Activated naive CD4-positive, alpha-beta T cell treated with anti-CD3 and anti-CD28 coated beads for 36 hours (primary cell): Measurements from ENCODE around the gene NKAP. TPM values are rescaled to one million over a fixed set of nuclear protein-coding genes. Genes with fewer than 3 reads are reported as not detected.
"Not testable (repeated sequence)": the region's sequence is repeated elsewhere in the genome, so short reads cannot be mapped to it uniquely, and the experiment has no call there.

Experiments used
- CTCF ChIA-PET: fragments of 350-600 bp; sonication (Branson Sonifier 250); formaldehyde crosslinking; loops from one replicate; lab custom pipeline; 2021; ENCODE audit warnings: antibody characterized with exemption; lab: Charles Lee
- DNase-seq: peaks from one replicate; pipeline ENCODE4 v3.0.0-alpha.2; 2020
- H3K27ac Mint-ChIP-seq: one replicate; pipeline ENCODE4 v1.8.0; 2021; ENCODE audit warnings: mild to moderate bottlenecking, mixed read lengths
- H3K27me3 Mint-ChIP-seq: one replicate; pipeline ENCODE4 v1.8.0; 2021; ENCODE audit warnings: low read depth, mixed read lengths
- H3K36me3 Mint-ChIP-seq: one replicate; pipeline ENCODE4 v1.8.0; 2021; ENCODE audit warnings: low read depth, mixed read lengths
- H3K4me1 Mint-ChIP-seq: one replicate; pipeline ENCODE4 v1.8.0; 2021; ENCODE audit warnings: low read depth, mixed read lengths
- H3K4me3 Mint-ChIP-seq: one replicate; pipeline ENCODE4 v1.8.0; 2021; ENCODE audit warnings: mild to moderate bottlenecking, moderate library complexity, mixed read lengths
- H3K9me3 Mint-ChIP-seq: one replicate; pipeline ENCODE4 v1.8.0; 2021; ENCODE audit warnings: mixed read lengths
- intact Hi-C: fragments of 100-400 bp; cut with micrococcal nuclease; formaldehyde crosslinking; loops from one replicate; pipeline ENCODE4 v1.15.1; 2023
- total RNA-seq, 2 experiments: library from RNA; stranded (reverse); gene quantifications; one replicate each; pipeline ENCODE4 v1.2.3, GENCODE V29; 2021

The NKAP gene
- 10 to 100 TPM; 12.3 to 12.7 TPM for total RNA-seq

DNA sequence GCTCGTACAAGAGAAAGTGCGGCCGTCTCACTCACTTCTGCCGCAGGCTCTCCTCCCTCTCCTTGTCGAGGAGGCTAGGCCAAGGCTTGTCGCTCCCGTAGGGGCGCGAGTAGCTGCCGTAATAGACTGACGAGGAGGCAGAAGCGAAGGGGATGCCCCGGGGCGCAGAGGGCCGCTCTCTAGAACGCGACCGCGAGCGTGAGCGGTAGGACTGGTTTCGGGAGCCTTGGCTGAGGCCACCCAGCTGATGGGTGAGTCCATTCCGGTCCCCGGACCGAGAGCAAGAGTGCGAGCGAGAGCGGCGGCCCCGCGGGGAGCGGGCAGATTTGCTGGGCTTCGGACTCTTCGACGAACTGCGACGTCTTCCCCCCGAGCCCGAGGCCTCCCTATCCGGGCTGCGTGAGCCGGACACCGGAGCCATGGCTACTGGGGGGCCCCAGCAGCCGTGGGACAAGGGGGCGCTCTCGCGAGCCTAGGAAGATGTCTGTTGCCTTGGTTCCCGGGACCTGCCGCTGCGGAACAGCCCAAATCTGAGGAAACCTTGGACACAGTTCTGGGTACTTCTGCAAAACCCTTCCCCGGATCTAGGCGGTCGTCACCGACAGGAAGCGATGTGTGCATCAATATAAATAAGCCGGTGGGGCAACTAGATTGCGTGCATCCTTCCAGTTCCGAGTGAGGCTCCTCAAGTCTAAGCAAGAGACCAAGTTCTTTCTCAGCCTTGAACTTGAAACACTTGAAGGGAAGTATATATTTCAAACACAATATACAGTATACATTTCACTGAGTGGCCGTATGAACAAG, at the start of gene NKAP:
Gene NKAP (minus strand): TSS at position 567 of the 804 bp plus-strand sequence. CDS start 146 bp downstream, at position 421.
- H3K4me3 Mint-ChIP-seq: peak within 1 kb of the TSS; percentile 98
- intact Hi-C loops: loop anchor here (1.0 to 5.0 kb wide), 8 partner anchors 72 to 659 kb away; partner anchors contain the start of genes MCTS1, NDUFA1, RNF113A and RPL39
- H3K36me3 Mint-ChIP-seq: no peaks in the 10 kb centered on the region
- no peaks in the 10 kb centered on the region for H3K9me3 Mint-ChIP-seq
- H3K4me1 Mint-ChIP-seq: peaks cover 23% of the 10 kb centered on the region
- H3K27me3 Mint-ChIP-seq: no peaks in the 10 kb centered on the region
- peak; percentile 86 for DNase-seq
- H3K27ac Mint-ChIP-seq: peak within 1 kb of the TSS; percentile 95
- CTCF ChIA-PET: interaction anchor here (0.6 to 0.7 kb wide), 2 partner anchors 15 to 59 kb away, joined by 3 read pairs; no protein-coding TSS in a partner anchor

DNA sequence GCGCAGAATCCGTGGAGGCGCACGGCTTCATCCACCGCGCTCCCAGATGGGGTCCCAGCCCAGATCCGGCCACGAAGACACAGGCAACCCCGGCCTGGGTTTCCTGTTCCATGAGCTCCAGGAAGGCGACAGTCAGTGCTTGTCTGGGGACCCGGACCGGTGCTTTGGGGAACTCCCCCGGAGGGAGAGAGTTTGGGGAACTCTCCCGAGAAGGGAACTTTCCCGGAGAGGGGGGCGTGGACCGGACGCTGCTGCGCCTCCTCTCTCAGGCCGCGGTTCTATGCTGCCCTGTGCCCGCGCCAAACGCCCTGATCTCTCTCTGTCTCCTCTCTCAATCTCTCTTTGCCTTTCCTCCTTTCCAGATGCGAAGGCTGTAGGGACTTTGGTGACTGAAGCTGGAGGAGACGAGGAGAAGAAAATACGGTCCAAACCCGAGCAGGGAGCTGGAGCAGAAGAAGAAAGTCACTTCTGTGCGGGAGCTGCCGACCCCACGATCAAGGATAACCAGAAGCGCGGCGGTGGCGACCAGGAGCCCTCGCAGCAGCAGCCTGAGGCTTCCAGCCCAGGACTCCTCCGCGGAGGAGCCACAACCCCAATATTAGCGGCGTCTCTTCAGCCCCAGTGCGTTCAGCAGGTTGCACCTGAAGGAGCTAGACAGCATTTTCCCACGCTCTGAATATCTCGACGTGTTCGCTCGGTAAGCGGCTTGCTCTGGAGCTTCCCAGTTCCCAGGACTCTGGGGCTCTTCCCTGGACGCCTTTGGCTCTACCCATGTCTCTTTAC, 47.6 kb upstream of the NKAP start:
- Mint-ChIP-seq H3K36me3 (no peaks in the 10 kb centered on the region), H3K27me3 (peaks cover 59% of the 10 kb centered on the region), H3K4me3 (peak overlapping the region; percentile 63), H3K9me3 (no peaks in the 10 kb centered on the region), H3K4me1 (peaks cover 9% of the 10 kb centered on the region), H3K27ac (no peak overlapping the region)
- CTCF ChIA-PET: no interaction called here
- peak; percentile 23 for DNase-seq
- intact Hi-C loops: no loop called here

DNA sequence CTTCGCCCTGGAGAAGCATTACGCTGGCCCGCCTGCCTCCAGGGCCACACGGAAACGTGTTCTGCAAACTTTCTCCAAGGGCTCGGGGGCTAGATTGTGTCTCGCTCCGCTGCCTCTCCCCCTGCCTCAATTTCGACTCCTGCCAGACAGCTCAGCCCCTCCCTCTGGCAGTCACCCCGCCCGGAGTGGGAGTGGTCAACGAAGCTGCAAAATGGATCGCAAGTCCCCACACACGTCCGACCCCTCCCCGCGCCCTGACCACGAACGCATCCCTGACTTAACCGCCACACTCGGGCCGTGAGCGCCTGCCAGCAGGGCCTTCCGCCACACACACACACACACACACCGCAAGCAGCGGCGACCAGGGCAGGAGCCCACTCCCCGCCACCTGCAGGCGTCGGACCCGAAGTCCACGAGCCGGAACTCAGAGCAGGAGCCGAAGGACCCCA, 47.0 kb upstream of the NKAP start:
- Mint-ChIP-seq H3K4me3 (peak overlapping the region; percentile 63), H3K4me1 (peaks cover 9% of the 10 kb centered on the region), H3K9me3 (no peaks in the 10 kb centered on the region), H3K27me3 (peaks cover 53% of the 10 kb centered on the region), H3K27ac (no peak overlapping the region), H3K36me3 (no peaks in the 10 kb centered on the region)
- CTCF ChIA-PET: no interaction called here
- intact Hi-C loops: no loop called here
- no peak for DNase-seq

DNA sequence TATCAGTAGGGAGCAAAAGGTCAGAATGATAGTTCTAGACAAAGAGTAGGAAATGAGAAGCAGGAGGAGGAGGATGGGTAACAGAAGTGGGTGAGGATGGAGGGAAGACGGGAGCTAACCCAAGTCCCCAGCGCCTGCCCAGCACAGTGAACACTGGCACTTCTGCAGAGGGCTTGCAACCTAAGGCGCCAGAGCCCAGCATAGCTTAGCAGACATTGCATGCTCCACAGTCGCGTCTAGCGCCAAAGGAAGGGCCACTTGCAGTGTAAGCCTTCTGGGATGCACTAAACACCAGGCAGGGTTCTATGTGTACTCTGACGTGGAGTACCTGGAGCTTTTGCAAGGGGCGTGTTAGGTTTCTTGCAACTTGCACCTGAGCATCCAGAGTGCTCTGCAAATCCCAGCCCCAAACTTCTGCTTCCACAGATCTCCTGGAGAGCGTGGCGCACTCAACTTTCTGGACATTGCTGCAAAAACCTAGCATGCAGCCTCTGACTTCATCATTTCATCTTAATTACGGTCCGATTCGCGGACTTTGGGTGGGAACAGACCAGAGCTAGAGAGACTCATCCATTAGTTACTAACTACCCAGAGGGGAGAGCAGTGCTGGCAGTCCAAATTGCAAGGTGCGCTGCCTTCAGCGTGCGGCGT, 46.5 kb upstream of the NKAP start:
- peaks cover 47% of the 10 kb centered on the region for H3K27me3 Mint-ChIP-seq
- H3K27ac Mint-ChIP-seq: no peak overlapping the region
- intact Hi-C loops: no loop called here
- H3K9me3 Mint-ChIP-seq: no peaks in the 10 kb centered on the region
- no peaks in the 10 kb centered on the region for H3K36me3 Mint-ChIP-seq
- no peak for DNase-seq
- peak overlapping the region; percentile 63 for H3K4me3 Mint-ChIP-seq
- peaks cover 9% of the 10 kb centered on the region for H3K4me1 Mint-ChIP-seq
- CTCF ChIA-PET: no interaction called here

DNA sequence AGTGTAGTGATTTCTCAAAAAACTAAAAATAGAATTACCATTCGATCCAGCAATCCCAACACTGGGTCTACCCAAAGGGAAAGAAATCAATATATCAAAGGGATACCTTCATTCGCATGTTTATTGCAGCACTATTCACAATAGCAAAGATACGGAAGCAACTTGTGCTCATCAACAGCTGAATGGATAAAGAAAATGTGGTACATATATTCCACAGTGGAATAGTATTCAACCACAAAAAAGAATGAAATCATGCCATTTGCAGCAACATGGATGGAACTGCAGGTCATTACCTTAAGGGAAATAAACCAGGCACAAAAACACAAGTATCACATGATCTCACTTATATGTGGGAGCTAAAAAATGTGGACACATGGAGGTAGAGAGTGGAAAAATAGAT, 42.7 kb upstream of the NKAP start:
- CTCF ChIA-PET: no interaction called here
- Mint-ChIP-seq H3K36me3 (no peaks in the 10 kb centered on the region), H3K4me1 (peaks cover 8% of the 10 kb centered on the region), H3K27me3 (peaks cover 28% of the 10 kb centered on the region), H3K9me3 (no peaks in the 10 kb centered on the region), H3K27ac (no peak overlapping the region), H3K4me3 (no peak overlapping the region)
- no peak for DNase-seq
- intact Hi-C loops: no loop called here

DNA sequence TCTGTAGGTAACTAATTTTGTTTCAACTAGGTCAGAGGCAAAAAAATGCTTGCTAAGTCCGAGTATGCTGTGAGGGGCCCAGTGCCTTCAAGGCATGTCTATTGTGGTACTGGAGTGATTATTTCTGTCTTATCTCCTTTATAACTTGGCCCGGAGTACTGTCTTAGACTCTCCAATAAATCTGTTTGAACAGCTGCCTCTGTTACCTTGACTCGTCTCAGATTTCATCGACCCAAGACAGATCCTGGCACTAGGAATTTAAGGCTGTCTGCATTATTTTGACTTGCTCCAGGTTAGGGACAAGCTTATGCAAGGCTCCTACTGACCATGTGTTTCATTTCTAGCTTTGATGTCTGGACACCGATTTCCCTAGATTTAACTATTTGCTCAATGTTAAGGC, 41.1 kb upstream of the NKAP start:
- no peaks in the 10 kb centered on the region for H3K4me1 Mint-ChIP-seq
- no peaks in the 10 kb centered on the region for H3K9me3 Mint-ChIP-seq
- no peaks in the 10 kb centered on the region for H3K36me3 Mint-ChIP-seq
- no peak for DNase-seq
- intact Hi-C loops: no loop called here
- CTCF ChIA-PET: no interaction called here
- H3K4me3 Mint-ChIP-seq: no peak overlapping the region
- H3K27ac Mint-ChIP-seq: no peak overlapping the region
- H3K27me3 Mint-ChIP-seq: peaks cover 15% of the 10 kb centered on the region

DNA sequence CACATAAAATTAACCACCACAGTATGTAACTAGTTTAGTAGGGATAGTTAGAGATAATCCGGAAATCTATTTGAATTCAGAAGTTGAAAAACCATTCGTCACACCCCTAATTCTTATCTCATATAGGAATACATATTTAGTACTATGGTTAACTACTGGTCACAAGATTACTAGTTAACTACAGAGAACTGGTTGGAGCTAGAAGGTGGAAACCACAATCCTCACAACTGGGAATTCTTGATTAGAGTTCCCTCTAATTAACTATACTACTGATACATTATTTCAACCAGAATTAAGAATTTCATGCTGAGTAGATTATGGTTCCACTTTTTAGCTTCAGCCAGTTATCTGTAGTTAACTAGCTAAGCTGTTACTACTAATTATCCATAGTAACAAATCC, 39.9 kb upstream of the NKAP start:
- no peak for DNase-seq
- H3K4me3 Mint-ChIP-seq: no peak overlapping the region
- intact Hi-C loops: no loop called here
- no peaks in the 10 kb centered on the region for H3K4me1 Mint-ChIP-seq
- H3K27ac Mint-ChIP-seq: no peak overlapping the region
- H3K27me3 Mint-ChIP-seq: peaks cover 7% of the 10 kb centered on the region
- H3K36me3 Mint-ChIP-seq: no peaks in the 10 kb centered on the region
- CTCF ChIA-PET: no interaction called here
- no peaks in the 10 kb centered on the region for H3K9me3 Mint-ChIP-seq

DNA sequence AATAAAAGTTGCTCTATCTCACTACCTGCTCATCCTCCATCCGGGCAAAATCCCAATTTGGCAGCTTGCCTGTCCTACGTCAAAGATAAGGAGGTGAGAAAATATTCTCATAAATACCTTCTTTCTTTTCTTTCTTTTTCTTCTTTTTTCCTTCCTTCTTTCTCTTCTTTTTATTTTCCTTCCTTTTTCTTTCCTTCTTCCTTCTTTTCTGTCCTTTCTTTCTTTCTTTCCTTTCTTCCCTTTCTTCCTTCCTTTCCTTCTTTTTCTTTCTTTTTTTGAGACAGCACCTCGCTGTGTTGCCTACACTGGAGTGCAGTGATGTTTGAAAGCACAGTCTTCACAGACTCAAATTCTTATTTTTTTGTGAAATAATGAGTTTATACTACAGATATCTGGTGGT, 38.6 kb upstream of the NKAP start:
- Mint-ChIP-seq H3K4me3 (no peak overlapping the region), H3K36me3 (no peaks in the 10 kb centered on the region), H3K9me3 (no peaks in the 10 kb centered on the region), H3K27ac (no peak overlapping the region), H3K27me3 (no peaks in the 10 kb centered on the region), H3K4me1 (no peaks in the 10 kb centered on the region)
- CTCF ChIA-PET: interaction anchor here (0.7 to 1.1 kb wide), 3 partner anchors 23 to 288 kb away, joined by 3 to 4 read pairs (median 3); no protein-coding TSS in a partner anchor
- intact Hi-C loops: no loop called here
- DNase-seq: no peak

DNA sequence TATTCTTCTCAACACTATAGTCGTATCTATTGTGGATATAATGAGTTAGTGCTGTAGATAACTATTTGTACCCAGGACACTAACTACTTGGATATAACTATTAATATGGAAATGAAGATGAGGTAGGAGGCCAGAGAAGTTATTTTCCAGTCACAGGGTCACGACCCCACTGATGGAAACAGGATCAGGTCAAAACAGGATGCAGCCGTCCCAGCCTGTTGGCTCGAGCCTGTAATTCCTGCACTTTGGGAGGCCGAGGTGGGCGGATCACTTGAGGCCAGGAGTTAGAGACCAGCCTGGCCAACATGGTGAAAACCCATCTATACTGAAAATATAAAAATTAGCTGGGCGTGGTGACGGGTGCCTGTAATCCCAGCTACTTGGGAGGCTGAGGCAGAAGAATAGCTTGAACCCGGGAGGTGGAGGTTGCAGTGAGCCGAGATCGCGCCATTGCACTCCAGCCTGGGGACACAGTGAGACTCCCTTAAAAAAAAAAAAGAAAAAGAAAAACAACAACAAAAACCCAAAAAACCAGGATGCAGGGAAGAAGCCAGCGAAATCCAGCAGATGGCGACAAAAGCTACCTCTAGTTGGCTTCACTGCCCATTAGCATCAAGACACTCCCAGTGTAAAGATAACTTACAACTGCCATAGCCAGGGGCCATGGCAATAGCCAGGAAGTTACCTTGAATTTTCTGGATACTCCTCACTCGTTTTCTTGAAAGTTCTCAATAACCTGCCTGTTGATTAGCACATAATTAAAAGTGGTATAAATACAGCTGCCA, 37.9 kb upstream of the NKAP start:
- no peaks in the 10 kb centered on the region for H3K27me3 Mint-ChIP-seq
- intact Hi-C loops: loop anchor here (1.0 kb wide), 1 partner anchor 232 kb away; no protein-coding TSS in a partner anchor
- no peak overlapping the region for H3K27ac Mint-ChIP-seq
- DNase-seq: peak; percentile 45
- no peaks in the 10 kb centered on the region for H3K9me3 Mint-ChIP-seq
- CTCF ChIA-PET: interaction anchor here (0.7 to 1.1 kb wide), 4 partner anchors 24 to 288 kb away, joined by 3 to 5 read pairs (median 4); no protein-coding TSS in a partner anchor
- H3K4me1 Mint-ChIP-seq: no peaks in the 10 kb centered on the region
- no peak overlapping the region for H3K4me3 Mint-ChIP-seq
- H3K36me3 Mint-ChIP-seq: no peaks in the 10 kb centered on the region

DNA sequence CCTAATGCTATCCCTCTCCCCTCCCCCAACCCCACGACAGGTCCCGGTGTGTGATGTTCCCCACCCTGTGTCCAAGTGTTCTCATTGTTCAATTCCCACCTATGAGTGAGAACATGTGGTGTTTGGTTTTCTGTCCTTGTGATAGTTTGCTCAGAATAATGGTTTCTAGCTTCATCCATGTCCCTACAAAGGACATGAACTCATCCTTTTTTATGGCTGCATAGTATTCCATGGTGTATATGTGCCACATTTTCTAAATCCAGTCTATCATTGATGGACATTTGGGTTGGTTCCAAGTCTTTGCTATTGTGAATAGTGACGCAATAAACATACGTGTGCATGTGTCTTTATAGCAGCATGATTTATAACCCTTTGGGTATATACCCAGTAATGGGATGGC, 33.6 kb upstream of the NKAP start:
- H3K27me3 Mint-ChIP-seq, H3K9me3 Mint-ChIP-seq, DNase-seq, H3K36me3 Mint-ChIP-seq, H3K4me3 Mint-ChIP-seq, intact Hi-C loops, CTCF ChIA-PET, H3K4me1 Mint-ChIP-seq, H3K27ac Mint-ChIP-seq: not testable (repeated sequence)

DNA sequence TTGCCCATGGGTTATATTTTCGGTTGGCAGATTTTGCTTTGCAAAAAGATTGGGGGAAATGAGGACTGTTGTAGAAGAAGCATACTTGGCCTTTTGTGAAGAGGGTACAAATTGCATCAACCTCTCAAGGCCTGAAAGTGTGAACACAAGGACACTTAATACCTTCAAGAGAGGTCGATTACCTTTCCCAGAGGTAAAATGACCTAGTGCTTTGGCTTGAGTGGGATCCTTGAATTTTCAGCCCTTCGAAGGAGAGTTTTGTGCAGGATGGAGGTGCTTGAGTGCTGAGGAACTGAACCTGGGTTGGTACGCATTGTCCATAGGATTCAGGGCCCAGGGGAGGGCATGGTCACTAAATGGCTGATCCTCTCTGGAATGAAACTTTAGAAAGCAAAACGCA, 27.6 kb upstream of the NKAP start:
- Mint-ChIP-seq H3K36me3 (no peaks in the 10 kb centered on the region), H3K4me1 (no peaks in the 10 kb centered on the region), H3K27me3 (no peaks in the 10 kb centered on the region), H3K27ac (no peak overlapping the region), H3K9me3 (no peaks in the 10 kb centered on the region), H3K4me3 (no peak overlapping the region)
- DNase-seq: no peak
- intact Hi-C loops: no loop called here
- CTCF ChIA-PET: no interaction called here
